Right renal pelvis (tissue), 4 donors: ENCODE results near the gene WWOX. TPM values are rescaled to one million over a fixed set of nuclear protein-coding genes. Genes with fewer than 3 reads are reported as not detected.
A peak's percentile ranks its signal among the peaks of the same experiment; 100 is the strongest.

ENCODE experiments used
- DNase-seq, 4 donors: peaks; one replicate each; pipeline ENCODE4 v3.0.0-alpha.2; 2013; ENCODE audit warnings: low read depth in 4 of 4, low spot score in 3 of 4, missing footprints in 1 of 4
- polyA plus RNA-seq, 4 donors: library from polyadenylated mRNA; unstranded; fragments of 120-200 nt; gene quantifications; one replicate each; pipeline ENCODE4 v1.2.1, GENCODE V29; 2013; ENCODE audit not compliant: insufficient read length in 4 of 4

Gene WWOX
- polyA plus RNA-seq, 4 donors: 36.7 to 43.9 (median 38.5) TPM

- DNase-seq: no peak
Observed at GRCh38 chr16:78381060-78381459, 281.6 kb downstream of the WWOX start.

- no peak for DNase-seq
Observed at GRCh38 chr16:78383118-78383517, 283.7 kb downstream of the WWOX start.

GRCh38 chr16:78385086-78385805 lies 285.8 kb downstream of the WWOX start:
- DNase-seq: no peak

GRCh38 chr16:78386557-78387324 lies 287.3 kb downstream of the WWOX start:
- DNase-seq: peak in 2 of 4 donors; percentile 57

GRCh38 chr16:78389009-78389498 lies 289.6 kb downstream of the WWOX start:
- DNase-seq: no peak

GRCh38 chr16:78390092-78390491 lies 290.6 kb downstream of the WWOX start:
- no peak for DNase-seq

- DNase-seq: no peak
Observed at GRCh38 chr16:78390508-78391324, 291.3 kb downstream of the WWOX start.

- no peak for DNase-seq
Observed at GRCh38 chr16:78392585-78393195, 293.2 kb downstream of the WWOX start.

- no peak for DNase-seq
Observed at GRCh38 chr16:78395035-78395434, 295.6 kb downstream of the WWOX start.

GRCh38 chr16:78396046-78396445 lies 296.6 kb downstream of the WWOX start:
- no peak for DNase-seq

GRCh38 chr16:78396673-78397072 lies 297.2 kb downstream of the WWOX start:
- DNase-seq: no peak

- no peak for DNase-seq
Observed at GRCh38 chr16:78399384-78399783, 299.9 kb downstream of the WWOX start.

GRCh38 chr16:78402833-78403232 lies 303.4 kb downstream of the WWOX start:
- DNase-seq: no peak

- DNase-seq: no peak
Observed at GRCh38 chr16:78405040-78405439, 305.6 kb downstream of the WWOX start.

GRCh38 chr16:78405833-78406232 lies 306.4 kb downstream of the WWOX start:
- DNase-seq: no peak

- DNase-seq: no peak
Observed at GRCh38 chr16:78407191-78407590, 307.7 kb downstream of the WWOX start.

- no peak for DNase-seq
Observed at GRCh38 chr16:78413651-78414050, 314.2 kb downstream of the WWOX start.

- DNase-seq: no peak
Observed at GRCh38 chr16:78415013-78415412, 315.6 kb downstream of the WWOX start.

GRCh38 chr16:78415669-78416068 lies 316.2 kb downstream of the WWOX start:
- no peak for DNase-seq

- DNase-seq: no peak
Observed at GRCh38 chr16:78416400-78416799, 316.9 kb downstream of the WWOX start.
